ENCODE measurements around the gene NFX1.

- TF ChIP-seq, protein P1, sequence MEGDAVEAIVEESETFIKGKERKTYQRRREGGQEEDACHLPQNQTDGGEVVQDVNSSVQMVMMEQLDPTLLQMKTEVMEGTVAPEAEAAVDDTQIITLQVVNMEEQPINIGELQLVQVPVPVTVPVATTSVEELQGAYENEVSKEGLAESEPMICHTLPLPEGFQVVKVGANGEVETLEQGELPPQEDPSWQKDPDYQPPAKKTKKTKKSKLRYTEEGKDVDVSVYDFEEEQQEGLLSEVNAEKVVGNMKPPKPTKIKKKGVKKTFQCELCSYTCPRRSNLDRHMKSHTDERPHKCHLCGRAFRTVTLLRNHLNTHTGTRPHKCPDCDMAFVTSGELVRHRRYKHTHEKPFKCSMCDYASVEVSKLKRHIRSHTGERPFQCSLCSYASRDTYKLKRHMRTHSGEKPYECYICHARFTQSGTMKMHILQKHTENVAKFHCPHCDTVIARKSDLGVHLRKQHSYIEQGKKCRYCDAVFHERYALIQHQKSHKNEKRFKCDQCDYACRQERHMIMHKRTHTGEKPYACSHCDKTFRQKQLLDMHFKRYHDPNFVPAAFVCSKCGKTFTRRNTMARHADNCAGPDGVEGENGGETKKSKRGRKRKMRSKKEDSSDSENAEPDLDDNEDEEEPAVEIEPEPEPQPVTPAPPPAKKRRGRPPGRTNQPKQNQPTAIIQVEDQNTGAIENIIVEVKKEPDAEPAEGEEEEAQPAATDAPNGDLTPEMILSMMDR (IDR thresholded peaks at IDR 0.05) = no peak
- TF ChIP-seq POLR2A (IDR thresholded peaks at IDR 0.05) = no peak
- no peak for TF ChIP-seq POLR2AphosphoS5 (IDR thresholded peaks at IDR 0.05)
Observed at GRCh38 chr9:33242609-33243134, 47.6 kb upstream of the NFX1 start.

All from breast epithelium (tissue), 3 donors.